HG03378 (cell line): ENCODE measurements around the gene EIF3I.
A peak's percentile ranks its signal among the peaks of the same experiment; 100 is the strongest.

Experiments used
- ATAC-seq: cut with Tn5 transposase; IDR thresholded peaks from one replicate; pipeline ENCODE4 v1.9.1; 2021; ENCODE audit warnings: mild to moderate bottlenecking, moderate library complexity; ENCODE audit not compliant: unreplicated experiment

EIF3I gene

DNA sequence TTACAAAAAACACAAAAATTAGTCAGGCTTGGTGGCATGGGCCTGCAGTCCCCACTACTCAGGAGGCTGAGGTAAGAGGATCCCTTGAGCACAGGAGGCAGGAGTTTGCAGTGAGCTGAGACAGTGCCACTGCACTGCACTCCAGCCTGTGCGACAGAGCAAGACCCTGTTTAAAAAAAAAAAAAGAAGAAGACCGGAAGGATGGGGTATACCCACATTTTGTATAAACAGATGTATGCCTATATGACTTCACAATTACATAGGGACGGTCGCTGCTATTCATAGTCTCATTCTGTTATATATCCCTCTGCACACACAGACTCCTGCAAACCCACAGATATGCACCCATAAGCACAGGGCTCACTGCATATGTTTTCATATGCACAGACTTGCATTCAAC lies 41.5 kb downstream of the EIF3I start:
- ATAC-seq = peak; percentile 55

DNA sequence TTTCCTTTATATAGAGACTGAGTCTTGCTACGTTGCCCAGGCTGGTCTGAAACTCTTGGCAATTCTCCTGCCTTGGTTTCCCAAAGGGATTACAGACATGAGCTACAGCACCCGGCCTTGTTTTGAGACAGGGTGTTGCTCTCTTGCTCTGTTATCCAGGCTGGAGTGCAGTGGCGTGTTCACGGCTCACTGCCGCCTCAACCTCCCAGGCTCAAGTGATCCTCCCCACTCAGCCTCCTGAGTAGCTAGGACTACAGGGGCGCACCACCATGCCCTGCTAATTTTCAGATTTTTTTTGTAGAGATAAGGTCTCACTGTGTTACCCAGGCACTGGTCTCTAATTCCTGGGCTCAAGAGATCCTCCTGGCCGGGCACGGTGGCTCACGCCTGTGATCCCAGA lies 43.6 kb downstream of the EIF3I start:
- no peak for ATAC-seq

DNA sequence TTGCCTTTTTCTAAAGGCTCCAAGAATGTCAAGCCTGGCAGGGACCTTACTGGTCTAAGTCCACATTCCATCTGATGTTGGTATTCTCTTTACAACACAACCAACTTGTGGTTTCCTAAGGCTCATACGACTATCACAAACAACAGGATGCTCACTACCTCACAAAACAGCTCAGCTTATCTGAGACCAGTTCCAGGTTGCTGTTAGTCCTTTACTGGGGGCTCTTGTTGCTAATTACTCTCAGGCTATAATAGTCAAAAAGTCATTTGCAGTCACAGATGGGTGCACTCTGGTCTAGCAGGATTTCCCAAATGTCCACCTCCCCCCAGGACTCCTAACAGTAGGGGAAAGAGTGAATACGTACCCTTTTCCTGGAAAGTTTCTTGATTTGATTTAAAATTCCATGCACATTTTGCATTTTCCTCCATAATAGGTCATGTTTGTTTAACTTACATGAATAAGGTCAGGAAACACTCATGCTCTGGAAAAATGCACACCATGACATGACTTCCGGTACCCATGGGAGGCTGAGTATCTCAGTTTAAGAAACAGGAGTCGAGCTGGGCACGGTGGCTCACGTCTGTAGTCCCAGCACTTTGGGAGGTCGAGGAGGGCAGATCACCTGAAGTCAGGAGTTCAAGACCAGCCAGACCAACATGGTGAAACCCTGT lies 44.8 kb downstream of the EIF3I start:
- ATAC-seq = no peak

- ATAC-seq = no peak
Observed at GRCh38 chr1:32269744-32270143, 47.5 kb downstream of the EIF3I start.

- no peak for ATAC-seq
Observed at GRCh38 chr1:32272557-32273390, 50.6 kb downstream of the EIF3I start.

- ATAC-seq = no peak
Observed at GRCh38 chr1:32273391-32274208, 51.4 kb downstream of the EIF3I start.

GRCh38 chr1:32274646-32275340 lies 52.6 kb downstream of the EIF3I start:
- ATAC-seq = no peak

- no peak for ATAC-seq
Observed at GRCh38 chr1:32275424-32275823, 53.2 kb downstream of the EIF3I start.

DNA sequence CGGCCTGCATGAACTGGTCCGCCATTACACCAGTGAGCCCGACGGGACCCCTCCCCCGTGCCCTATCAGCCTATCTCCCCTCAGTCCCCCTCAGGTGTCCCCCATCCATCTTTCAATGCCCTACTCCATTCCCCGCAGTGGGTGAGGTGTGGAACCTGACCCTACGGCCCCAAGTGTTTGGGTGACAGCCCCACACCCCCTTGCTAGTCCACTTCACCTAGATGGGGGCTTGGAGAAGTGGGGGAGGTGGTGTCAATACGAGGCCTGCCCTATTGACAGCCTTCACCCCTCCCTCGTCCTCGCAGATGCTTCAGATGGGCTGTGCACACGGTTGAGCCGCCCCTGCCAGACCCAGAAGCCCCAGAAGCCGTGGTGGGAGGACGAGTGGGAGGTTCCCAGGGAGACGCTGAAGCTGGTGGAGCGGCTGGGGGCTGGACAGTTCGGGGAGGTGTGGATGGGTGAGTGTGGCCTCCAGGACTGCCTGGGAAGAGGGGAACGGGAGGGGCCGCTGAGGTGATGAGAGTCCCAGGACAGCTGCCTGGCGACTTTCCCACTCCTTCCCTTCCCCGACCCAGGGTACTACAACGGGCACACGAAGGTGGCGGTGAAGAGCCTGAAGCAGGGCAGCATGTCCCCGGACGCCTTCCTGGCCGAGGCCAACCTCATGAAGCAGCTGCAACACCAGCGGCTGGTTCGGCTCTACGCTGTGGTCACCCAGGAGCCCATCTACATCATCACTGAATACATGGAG lies 54.0 kb downstream of the EIF3I start:
- no peak for ATAC-seq
